ENCODE results near the gene OVOL1. TPM values are rescaled to one million over a fixed set of nuclear protein-coding genes. Genes with fewer than 3 reads are reported as not detected.
A peak's percentile ranks its signal among the peaks of the same experiment; 100 is the strongest.

OVOL1 gene
- total RNA-seq, 1 donor = not detected

DNA sequence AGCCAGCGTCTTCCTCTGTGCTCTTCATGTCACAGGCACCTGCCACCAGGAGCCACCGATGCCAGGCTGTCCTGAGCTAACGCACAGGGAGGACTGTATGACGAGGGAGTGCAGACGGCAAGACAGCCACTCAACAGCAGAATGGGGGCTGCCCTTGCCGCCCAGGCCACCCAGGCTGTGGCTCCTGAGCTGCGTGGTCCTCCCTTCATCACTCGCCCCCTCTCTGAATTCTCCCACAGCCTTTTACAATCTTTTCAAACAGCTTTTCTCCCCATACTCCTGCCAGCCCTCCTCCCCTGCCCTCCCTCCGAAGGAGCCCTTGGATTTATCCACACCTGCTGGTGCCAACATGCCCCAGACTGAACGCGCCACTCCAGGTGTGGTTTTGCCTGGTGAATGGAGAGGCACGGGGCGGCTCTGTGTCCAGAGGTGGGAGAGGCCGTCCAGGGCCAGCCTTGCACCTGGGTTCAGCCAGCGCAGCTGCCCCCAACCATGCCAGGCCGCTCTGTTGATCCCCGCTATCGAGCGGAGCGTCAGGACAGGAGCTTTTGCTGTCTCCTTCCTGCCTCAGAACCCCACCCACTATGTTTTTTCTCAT, 22.0 kb downstream of the OVOL1 start:
- no peak overlapping the region for H3K4me3 ChIP-seq (ENCODE audit: low read depth, low read length)
- TF ChIP-seq, protein P1, sequence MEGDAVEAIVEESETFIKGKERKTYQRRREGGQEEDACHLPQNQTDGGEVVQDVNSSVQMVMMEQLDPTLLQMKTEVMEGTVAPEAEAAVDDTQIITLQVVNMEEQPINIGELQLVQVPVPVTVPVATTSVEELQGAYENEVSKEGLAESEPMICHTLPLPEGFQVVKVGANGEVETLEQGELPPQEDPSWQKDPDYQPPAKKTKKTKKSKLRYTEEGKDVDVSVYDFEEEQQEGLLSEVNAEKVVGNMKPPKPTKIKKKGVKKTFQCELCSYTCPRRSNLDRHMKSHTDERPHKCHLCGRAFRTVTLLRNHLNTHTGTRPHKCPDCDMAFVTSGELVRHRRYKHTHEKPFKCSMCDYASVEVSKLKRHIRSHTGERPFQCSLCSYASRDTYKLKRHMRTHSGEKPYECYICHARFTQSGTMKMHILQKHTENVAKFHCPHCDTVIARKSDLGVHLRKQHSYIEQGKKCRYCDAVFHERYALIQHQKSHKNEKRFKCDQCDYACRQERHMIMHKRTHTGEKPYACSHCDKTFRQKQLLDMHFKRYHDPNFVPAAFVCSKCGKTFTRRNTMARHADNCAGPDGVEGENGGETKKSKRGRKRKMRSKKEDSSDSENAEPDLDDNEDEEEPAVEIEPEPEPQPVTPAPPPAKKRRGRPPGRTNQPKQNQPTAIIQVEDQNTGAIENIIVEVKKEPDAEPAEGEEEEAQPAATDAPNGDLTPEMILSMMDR (IDR thresholded peaks at IDR 0.05; ENCODE audit: insufficient read depth, low read depth, low read length) = no peak
- DNase-seq (ENCODE audit: low read depth) = no peak

DNA sequence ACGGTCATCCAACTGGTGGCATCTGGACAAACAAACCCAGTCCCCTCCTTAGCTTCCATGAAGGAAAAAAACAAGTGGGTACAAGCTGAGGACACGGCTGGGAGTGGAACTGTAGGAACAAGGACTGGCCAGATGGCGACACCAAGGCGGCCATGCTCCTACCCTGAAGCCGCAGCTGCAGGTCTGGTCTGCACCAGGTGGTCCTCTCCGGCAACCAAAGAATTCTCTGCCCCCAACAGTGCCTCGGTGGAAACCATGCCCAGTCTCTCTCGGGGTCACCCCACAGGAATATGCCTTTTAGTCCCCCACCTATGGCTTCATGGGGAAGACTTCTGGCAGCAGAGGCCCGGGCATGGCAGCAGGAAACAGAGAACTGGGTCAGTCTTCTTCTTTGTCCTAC, 22.6 kb downstream of the OVOL1 start:
- no peak for DNase-seq (ENCODE audit: low read depth)
- H3K4me3 ChIP-seq (ENCODE audit: low read depth, low read length) = no peak overlapping the region
- TF ChIP-seq, protein P1 (IDR thresholded peaks at IDR 0.05; ENCODE audit: insufficient read depth, low read depth, low read length) = no peak

DNA sequence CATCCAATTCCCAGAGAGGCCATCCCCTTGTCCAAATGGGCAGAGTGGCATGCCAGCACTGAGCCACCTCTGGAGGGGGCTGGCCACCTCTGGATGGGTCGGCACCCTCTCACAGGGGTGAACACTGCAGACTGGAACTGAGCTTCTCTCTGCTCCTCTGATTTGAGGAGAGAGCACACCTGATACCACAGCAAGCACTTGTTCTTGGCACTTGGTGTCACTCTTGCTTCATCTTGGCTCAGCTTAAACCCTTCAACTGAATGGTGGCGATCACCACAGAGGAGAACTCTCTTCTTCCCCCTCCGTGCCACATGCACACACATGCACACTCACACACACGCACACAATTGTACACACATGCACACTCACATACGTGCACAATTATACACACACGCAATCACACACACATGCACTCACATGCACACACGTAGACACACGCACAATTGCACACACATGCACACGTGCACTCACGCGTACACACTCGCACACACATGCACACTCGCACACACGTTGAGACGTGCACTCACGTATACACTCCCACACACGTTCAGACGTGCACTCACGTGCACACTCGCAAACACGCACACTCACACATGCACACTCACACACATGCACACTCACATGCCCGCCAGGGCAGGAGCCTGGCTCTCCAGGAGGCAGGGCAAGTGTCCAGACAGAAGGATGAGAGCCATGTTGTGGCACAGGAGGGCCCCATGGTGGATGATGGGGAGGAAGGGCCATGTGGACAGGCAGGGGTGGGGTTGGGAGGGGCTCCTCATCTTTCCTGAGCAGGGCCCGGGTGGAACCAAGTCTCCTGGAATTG, 23.4 kb downstream of the OVOL1 start:
- no peak for DNase-seq (ENCODE audit: low read depth)
- TF ChIP-seq, protein P1 (IDR thresholded peaks at IDR 0.05; ENCODE audit: insufficient read depth, low read depth, low read length) = no peak
- H3K4me3 ChIP-seq (ENCODE audit: low read depth, low read length) = no peak overlapping the region

DNA sequence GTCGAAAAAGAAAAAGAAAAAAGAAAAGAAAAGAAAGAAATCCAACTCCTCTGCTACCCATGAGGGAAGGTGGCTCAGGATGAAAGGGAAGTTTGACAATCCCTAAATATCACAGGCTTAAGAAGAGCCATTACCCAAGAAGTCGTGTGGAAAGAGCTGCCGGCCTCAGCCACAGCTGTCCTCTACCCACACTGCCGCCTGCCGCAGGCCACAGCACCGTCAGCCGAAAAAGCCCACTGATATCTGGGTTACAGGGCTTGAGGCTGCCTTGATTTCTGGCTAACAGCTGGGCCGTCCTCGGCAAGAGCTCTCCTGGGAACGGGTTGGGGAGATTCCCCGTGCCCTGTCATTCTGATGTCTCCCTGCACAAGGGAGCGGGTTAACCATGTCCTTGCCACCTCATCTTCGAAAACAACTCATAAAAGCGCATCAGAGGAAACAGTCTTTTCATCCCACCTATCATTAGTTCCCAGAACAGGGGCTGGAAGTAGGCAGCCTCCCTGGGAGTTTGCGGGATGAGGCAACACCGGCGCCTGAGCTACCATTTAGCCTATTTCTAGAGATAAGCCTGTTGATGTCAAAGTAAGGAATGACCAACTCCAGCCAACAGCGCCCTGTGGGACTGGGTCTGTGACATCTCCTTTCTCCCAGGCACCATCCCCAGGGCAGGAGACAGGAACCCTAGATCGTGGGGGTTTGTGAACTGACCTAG, 25.1 kb downstream of the OVOL1 start:
- no peak overlapping the region for H3K4me3 ChIP-seq (ENCODE audit: low read depth, low read length)
- peak; percentile 27 for DNase-seq (ENCODE audit: low read depth)
- TF ChIP-seq, protein P1 (IDR thresholded peaks at IDR 0.05; ENCODE audit: insufficient read depth, low read depth, low read length) = no peak

DNA sequence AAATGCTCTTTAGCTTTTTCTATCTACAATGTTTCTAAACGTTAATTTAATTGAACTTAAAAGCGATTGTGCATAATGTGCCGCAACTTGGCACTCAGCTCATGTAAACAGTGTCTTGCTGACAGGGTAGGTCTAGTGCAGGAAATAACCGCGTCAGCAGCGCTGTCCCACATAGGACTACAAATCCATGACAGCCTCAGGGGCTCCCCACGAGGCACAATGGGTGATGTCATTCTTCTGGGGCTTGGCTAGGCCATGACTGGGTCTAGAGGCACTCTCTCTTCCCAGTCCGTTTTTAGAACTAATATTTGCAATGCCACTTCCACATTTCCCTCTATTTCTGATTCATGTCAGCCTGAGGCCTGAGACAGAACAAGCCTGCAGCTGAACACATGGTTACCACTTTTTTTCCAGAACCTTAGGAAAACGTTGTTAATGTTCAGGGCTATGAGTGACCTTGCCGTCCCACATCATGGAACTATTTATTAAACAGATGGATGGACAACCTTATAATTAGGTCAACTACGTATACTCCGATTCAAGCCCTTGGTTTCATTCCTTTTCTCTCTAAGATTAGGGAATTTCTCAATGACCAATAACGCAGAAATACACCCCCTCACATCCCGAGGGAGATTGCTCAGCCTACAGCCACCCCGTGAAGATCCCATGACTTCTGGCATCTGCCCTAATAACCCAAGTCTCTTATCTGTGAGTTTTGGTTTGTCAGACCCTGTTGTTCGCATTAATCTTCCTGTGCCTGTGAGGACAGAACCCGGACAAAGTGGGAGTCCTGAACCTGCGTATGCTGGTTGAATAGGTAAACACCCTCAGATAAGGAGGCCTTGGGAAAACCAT, 27.5 kb downstream of the OVOL1 start:
- no peak overlapping the region for H3K4me3 ChIP-seq (ENCODE audit: low read depth, low read length)
- peak; percentile 17 for DNase-seq (ENCODE audit: low read depth)
- TF ChIP-seq, protein P1 (IDR thresholded peaks at IDR 0.05; ENCODE audit: insufficient read depth, low read depth, low read length) = no peak

DNA sequence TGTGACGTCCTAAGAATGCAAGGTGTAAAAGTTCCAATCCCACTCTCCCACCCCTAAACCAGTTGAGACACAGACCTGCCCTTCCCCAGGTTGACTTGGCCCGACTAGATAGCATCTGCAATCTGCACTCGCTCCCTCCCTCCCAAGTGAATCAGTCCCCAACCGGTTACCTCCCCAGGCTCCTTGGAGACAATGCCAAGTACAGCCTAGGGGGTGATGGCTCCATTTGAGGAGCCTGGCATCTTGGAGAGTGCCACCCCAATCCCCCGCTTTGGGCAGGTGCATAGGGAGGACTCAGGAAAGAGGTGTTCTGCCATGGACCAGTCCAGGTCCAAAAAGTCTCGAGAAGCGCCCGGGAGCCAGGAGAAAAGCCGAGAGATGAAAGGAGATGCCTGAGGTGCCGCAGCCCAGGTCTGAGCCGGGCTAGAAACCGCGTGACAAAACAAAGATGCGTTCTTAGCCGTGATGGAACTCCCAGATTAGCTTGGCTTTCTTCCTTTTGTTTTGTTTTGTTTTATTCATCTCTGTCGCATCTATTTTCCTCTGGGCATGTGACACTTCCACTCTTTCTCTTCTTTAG, 28.2 kb downstream of the OVOL1 start:
- no peak for DNase-seq (ENCODE audit: low read depth)
- TF ChIP-seq, protein P1 (IDR thresholded peaks at IDR 0.05; ENCODE audit: insufficient read depth, low read depth, low read length) = no peak
- H3K4me3 ChIP-seq (ENCODE audit: low read depth, low read length) = no peak overlapping the region

All from fibroblast of villous mesenchyme (primary cell).